Testis (tissue), 3 donors: ENCODE results near the gene LEF1. TPM values are rescaled to one million over a fixed set of nuclear protein-coding genes. Genes with fewer than 3 reads are reported as not detected.

Source experiments
- DNase-seq: peaks from one replicate; pipeline ENCODE4 v3.0.0-alpha.2; 2019
- H3K27ac ChIP-seq, 2 donors: fragments of 200-600 bp; sonication (generic); one replicate each; pipeline ENCODE4 v1.5.1; 2019
- H3K27me3 ChIP-seq: fragments of 200-600 bp; sonication (generic); one replicate; pipeline ENCODE4 v1.5.1; 2019
- H3K36me3 ChIP-seq: fragments of 200-600 bp; sonication (generic); one replicate; pipeline ENCODE4 v1.5.1; 2017; ENCODE audit warnings: low read depth; ENCODE audit errors: missing control alignments
- H3K4me1 ChIP-seq: fragments of 200-600 bp; sonication (generic); one replicate; pipeline ENCODE4 v1.5.1; 2019
- H3K4me3 ChIP-seq, 2 donors: fragments of 200-600 bp; sonication (generic); one replicate each; pipeline ENCODE4 v1.5.1; 2017 to 2019
- H3K9me3 ChIP-seq: fragments of 200-600 bp; sonication (generic); one replicate; pipeline ENCODE4 v1.5.1; 2017
- POLR2A ChIP-seq: fragments of 450-650 bp; IDR thresholded peaks from one replicate; pipeline ENCODE4 v1.6.1; 2017; ENCODE audit warnings: antibody characterized with exemption, mild to moderate bottlenecking, moderate library complexity
- WGBS, 2 donors: methylation state at CpG; one replicate each; pipeline ENCODE4 v1.1.5; 2018; 5-methylcytosine and 5-hydroxymethylcytosine counted together
- intact Hi-C: fragments of 100-400 bp; cut with DNase I; formaldehyde crosslinking; loops from one replicate; pipeline ENCODE4 v1.15.1; 2023; ENCODE audit warnings: low total_unique reads
- polyA plus RNA-seq: library from polyadenylated mRNA; stranded (reverse); fragments of 350-450 nt; fragmentation: Illumina TruSeq; extraction: RNeasy Lipid Tissue Mini Kit (QIAGEN cat#74804); gene quantifications from one replicate; pipeline ENCODE4 v1.2.3, GENCODE V29; 2014; ENCODE audit warnings: low read depth, low replicate concordance; ENCODE audit not compliant: insufficient read depth
- total RNA-seq, 2 donors: library from RNA; depleted of rRNA; stranded (reverse); fragments of >200 nt; gene quantifications; one replicate each; pipeline ENCODE4 v1.2.3, GENCODE V29; 2016
- TF ChIP-seq, protein P1 (sequence below), 3 experiments: fragments of 450-650 bp in 2 of 3; fragments of 200-600 bp in 1 of 3; sonication (generic) in 1 of 3; IDR thresholded peaks; one replicate each; pipeline ENCODE4 v1.5.1; 2016 to 2019; ENCODE audit warnings: antibody characterized with exemption in 3 of 3, mild to moderate bottlenecking in 2 of 3, moderate library complexity in 1 of 3

The LEF1 gene
- total and polyA plus RNA-seq, 3 donors from 2014 or later = 35.0 to 63.5 (median 37.1) TPM

DNA sequence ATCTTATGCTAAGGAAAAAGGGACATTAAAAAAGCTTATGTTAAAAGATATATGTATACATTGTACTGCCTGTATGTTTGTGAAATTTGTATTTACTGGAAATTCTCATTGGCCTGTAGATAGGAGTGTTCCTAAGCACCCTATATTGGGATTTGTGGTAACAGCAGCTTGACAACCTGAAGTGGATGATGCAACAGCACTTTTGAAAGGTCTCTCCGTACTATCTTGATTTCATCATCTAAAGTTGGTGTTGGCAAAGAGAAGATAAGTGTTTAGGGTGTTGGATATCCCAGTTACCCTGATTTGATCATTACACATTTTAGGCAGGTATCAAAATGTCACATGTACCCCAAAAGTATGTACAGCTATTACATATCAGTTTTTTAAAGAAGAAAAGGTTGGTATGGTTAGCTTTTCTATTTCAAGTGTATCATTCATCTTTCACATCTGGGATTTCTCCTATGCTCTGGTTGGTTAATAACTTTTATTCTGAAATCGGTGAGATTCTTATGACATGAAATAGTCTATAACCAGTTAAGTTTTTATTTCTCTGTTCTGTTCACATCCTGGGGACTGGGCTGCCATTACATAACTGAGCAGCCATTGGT is 168.7 kb downstream of the LEF1 start:
- no peak for DNase-seq
- H3K4me3 ChIP-seq = no peak overlapping the region
- intact Hi-C loops = no loop called here
- H3K36me3 ChIP-seq = no peaks in the 10 kb centered on the region
- no peaks in the 10 kb centered on the region for H3K4me1 ChIP-seq
- no peak overlapping the region for H3K27ac ChIP-seq
- TF ChIP-seq POLR2A = no peak
- TF ChIP-seq, protein P1, sequence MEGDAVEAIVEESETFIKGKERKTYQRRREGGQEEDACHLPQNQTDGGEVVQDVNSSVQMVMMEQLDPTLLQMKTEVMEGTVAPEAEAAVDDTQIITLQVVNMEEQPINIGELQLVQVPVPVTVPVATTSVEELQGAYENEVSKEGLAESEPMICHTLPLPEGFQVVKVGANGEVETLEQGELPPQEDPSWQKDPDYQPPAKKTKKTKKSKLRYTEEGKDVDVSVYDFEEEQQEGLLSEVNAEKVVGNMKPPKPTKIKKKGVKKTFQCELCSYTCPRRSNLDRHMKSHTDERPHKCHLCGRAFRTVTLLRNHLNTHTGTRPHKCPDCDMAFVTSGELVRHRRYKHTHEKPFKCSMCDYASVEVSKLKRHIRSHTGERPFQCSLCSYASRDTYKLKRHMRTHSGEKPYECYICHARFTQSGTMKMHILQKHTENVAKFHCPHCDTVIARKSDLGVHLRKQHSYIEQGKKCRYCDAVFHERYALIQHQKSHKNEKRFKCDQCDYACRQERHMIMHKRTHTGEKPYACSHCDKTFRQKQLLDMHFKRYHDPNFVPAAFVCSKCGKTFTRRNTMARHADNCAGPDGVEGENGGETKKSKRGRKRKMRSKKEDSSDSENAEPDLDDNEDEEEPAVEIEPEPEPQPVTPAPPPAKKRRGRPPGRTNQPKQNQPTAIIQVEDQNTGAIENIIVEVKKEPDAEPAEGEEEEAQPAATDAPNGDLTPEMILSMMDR (IDR thresholded peaks at IDR 0.05) = no peak
- WGBS, 2 donors = 93 to 94% methylated on average over 2 of the region's 2 CpGs
- H3K9me3 ChIP-seq = no peaks in the 10 kb centered on the region
- H3K27me3 ChIP-seq = no peaks in the 10 kb centered on the region

DNA sequence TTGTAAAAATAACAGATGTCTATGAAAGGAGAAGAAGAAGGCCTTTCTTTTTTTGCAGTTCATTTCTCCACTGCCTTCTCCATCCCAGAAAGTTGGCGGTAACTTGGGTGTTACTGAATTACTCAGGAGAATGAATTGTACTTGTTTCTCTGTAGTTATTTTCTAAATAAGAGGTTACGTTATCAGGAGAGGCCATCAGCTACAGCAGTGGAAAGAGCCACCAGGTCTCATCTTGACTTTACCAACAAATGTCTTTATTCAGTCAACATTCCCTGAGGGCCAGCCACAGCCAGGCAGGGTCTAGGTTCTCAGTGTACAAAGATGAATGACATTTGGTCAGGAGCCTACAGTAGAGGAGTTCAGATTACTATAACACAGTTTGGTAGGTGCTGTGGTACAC is 170.9 kb downstream of the LEF1 start:
- no peaks in the 10 kb centered on the region for H3K9me3 ChIP-seq
- no peak overlapping the region for H3K4me3 ChIP-seq
- intact Hi-C loops = no loop called here
- DNase-seq = no peak
- H3K4me1 ChIP-seq = peaks cover 13% of the 10 kb centered on the region
- peak overlapping the region; percentile 3 to 68 for H3K27ac ChIP-seq
- TF ChIP-seq POLR2A = no peak
- TF ChIP-seq, protein P1 (IDR thresholded peaks at IDR 0.05) = no peak
- no peaks in the 10 kb centered on the region for H3K27me3 ChIP-seq
- H3K36me3 ChIP-seq = no peaks in the 10 kb centered on the region
- 58 to 80% methylated on average over 2 of the region's 2 CpGs for WGBS, 2 donors

Other genes with a start within 250 kb of the LEF1 start
- 1 to 10 TPM; 7.7 to 8.5 TPM for gene CYP2U1, start 237.4 kb downstream of the LEF1 start, total RNA-seq
- gene CYP2U1, start 237.4 kb downstream of the LEF1 start, polyA plus RNA-seq = 6.9 TPM
- 10 to 100 TPM; 65.6 to 71.2 TPM for gene HADH, start 179.0 kb downstream of the LEF1 start, total RNA-seq
- gene HADH, start 179.0 kb downstream of the LEF1 start, polyA plus RNA-seq = 73.8 TPM